Astrocyte of the cerebellum (primary cell): ENCODE results near the gene MSI2.

Source experiments
- DNase-seq: peaks from one replicate; pipeline ENCODE4 v3.0.0-alpha.2; 2011; ENCODE audit warnings: low read depth
- H3K4me3 ChIP-seq: 2 replicates; pipeline ENCODE4 v1.5.1; 2011; ENCODE audit warnings: mild to moderate bottlenecking, low read depth, low read length, moderate library complexity
- CTCF ChIP-seq: IDR thresholded peaks from 2 replicates; pipeline ENCODE4 v1.5.1; 2012; ENCODE audit warnings: low read length, low read depth, moderate library complexity, mild to moderate bottlenecking; ENCODE audit errors: missing control alignments
- in situ Hi-C: cut with HindIII; loops from 2 replicates; pipeline ENCODE4 v1.10.0; 2017; ENCODE audit warnings: low sequenced_read_pairs

The MSI2 gene

GRCh38 chr17:57553526-57553925, 297.2 kb downstream of the MSI2 start:
- DNase-seq = no peak
- TF ChIP-seq CTCF = no peak
- in situ Hi-C loops = no loop called here
- no peak overlapping the region for H3K4me3 ChIP-seq

GRCh38 chr17:57553991-57554825, 297.9 kb downstream of the MSI2 start:
- in situ Hi-C loops = no loop called here
- no peak overlapping the region for H3K4me3 ChIP-seq
- DNase-seq = no peak
- no peak for TF ChIP-seq CTCF

GRCh38 chr17:57554826-57555635, 298.7 kb downstream of the MSI2 start:
- in situ Hi-C loops = no loop called here
- no peak for TF ChIP-seq CTCF
- DNase-seq = no peak

GRCh38 chr17:57555636-57556175, 299.4 kb downstream of the MSI2 start:
- in situ Hi-C loops = no loop called here
- TF ChIP-seq CTCF = no peak
- H3K4me3 ChIP-seq = no peak overlapping the region
- no peak for DNase-seq

More at GRCh38 chr17:57554826-57555635, 298.7 kb downstream of the MSI2 start:
- H3K4me3 ChIP-seq = no peak overlapping the region

- in situ Hi-C loops = no loop called here
- no peak overlapping the region for H3K4me3 ChIP-seq
- no peak for DNase-seq
- TF ChIP-seq CTCF = no peak
These were observed 300.0 kb downstream of the MSI2 start for GRCh38 chr17:57556320-57556719.

- no peak for TF ChIP-seq CTCF
- H3K4me3 ChIP-seq = no peak overlapping the region
- in situ Hi-C loops = no loop called here
- no peak for DNase-seq
These were observed 300.7 kb downstream of the MSI2 start for GRCh38 chr17:57556977-57557376.
